Measurements from ENCODE around the gene SORL1.

Gene SORL1

DNA sequence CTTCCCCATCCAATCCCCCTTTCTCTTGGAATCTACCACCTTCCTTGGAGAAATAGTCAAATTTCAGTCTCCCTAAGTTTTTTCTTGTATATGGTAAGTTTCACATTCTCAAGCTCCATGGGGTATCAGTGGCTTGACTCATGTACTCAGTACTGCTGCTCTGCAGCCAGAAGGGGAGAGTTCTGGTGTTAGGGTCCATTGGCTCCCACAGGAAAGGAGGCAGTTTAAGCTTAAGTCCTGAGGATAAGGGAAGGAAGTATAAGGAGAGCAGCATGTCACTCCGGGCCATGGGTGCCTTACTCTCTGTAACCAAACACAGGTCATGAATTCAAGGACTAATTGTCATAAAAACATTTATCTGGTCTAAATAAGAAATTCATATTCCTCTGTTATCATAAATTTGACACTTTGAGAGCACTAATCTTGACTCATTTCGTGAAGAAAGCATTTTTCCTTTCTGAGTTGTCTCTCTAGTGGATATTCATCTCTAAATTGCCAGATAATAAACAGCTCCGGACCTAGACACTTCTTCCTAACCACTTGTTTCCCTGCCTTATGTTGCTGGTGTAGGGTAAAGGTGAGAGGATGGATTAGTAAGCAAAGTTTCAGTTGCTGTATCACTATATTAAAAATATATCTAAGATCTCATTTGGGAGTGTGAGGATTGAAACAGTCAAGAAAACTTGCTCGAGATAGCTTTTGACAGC lies 20.1 kb upstream of the SORL1 start:
- FAIRE-seq, result no peak

DNA sequence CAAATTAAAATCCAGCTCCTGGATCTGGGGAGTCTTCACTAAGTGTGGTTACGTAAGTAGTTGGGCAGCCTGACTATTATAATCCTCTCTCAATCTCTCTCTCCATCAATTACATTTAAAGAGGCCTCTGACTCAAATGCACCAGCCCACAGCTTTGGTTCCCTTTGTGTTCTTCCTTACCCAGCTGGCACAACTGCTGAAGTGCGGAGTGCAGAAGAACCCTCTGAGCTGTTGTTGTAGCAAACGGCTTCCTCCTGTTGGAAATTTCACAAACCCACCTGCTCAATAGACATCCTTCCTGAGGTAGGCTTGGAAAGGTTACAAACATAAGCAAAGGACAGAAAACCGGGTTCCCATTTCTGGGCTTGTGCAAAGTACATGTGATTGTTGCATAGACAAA lies 17.0 kb upstream of the SORL1 start:
- FAIRE-seq, result no peak

DNA sequence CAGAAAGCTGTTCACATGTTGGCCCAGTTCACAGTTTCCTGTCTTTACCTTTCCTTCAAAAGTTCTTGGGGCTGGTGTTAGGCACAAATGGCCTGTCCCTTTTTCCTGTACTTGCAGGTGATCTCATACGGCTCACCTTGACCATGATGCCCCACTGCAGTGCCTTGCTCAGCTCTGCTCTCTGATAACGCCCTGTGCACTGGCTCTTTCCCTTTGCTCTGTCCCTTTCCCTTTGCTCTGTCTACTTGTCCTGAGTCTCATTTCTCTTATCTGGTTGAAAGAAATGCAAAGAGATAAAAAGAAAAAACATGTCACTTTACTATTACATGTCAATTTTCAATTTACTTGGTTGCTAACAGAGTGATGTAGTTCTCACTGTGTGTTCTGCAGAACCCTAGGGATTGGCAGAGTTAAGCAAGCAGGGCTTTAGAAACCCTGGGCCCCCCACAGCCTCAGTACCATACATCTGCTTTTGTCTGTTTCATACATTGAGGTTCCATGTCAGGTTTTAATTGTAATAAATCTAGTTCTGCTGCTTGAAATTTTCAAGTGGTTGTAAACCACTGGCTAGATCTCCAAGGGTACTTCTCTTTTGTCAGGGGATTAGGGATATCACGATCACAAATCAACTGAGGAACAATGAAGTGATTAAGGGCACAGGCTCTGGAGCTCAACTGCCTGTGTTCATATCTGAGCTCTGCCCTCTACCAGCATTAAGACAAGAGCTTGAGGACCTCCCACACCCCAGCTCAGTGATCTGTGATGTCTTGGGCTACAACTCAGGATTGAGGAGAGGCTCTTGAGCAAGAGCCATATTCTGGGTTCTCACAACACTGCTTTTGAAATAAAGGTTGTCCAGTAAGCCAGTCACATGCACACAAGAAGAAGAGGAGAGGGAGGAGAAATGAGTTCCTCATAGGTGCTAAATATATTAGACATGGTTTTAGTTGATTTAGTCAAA lies 16.3 kb upstream of the SORL1 start:
- no peak for FAIRE-seq

DNA sequence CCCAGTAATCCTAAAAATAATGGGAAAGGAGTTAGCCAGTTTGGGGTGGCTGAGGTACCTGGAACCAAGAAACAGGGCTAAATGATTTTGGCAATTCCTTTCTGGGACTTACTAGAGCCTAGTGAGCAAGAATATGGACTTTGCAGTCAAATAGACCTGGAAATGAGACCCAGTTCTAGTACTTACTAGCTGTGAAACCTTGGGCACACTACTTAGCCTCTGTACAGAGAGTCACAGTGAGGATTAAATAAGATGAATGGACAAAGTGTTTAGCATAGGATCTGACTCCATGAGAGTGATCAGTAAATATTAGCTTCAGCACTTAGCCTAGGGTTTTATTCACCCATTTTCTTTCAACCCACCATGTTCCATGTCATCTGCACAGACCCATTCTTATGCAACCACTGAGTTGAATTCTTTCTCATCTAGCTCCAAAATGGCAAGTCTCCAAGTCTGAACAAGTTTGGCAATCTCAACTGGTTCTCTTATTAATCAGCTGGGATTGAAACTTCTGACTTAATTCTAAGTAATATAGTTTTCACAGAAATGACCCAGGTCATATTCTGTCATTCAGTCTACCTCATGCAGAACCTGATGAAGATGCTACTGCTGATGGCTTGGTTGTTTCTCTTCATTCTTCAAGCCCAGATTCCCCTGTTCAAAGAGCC lies 15.0 kb upstream of the SORL1 start:
- no peak for FAIRE-seq

DNA sequence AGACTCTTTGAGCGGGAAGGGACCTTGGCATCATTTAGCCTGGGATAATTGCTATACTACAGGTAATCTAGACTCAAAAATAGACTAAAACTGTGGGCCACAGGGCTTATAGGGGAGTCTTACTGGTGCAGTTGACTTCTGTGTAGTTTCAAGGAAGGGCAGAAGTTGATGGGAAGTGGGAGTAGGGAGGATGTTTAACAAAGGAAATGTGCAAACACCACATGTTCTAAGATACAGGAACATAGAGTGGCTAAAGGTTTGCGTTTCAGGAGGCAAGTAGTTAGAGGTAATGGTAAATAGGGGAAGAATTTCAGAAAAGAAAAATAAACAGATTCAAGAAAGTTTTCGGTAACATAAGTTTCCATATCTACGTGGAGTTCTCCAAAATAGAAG lies 14.4 kb upstream of the SORL1 start:
- FAIRE-seq, result no peak

DNA sequence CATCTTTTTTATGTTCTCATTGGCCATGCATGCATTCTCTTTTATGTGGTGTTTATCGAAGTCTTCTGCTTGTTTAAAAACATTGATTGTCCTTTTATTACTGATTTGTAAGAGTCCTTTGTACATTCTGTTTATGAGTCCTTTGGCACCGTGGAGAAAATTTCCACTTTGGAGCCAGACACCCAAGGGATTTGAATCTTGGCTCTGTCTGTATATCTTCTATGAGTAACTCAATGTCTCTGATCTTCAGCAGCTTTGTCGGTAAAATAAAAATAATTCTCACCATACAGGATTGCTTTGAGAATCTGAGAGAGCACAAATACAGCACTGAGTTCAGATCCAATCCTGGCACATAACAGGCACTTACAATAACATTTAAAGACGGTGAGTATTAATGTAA lies 12.8 kb upstream of the SORL1 start:
- FAIRE-seq, result peak; percentile 26

DNA sequence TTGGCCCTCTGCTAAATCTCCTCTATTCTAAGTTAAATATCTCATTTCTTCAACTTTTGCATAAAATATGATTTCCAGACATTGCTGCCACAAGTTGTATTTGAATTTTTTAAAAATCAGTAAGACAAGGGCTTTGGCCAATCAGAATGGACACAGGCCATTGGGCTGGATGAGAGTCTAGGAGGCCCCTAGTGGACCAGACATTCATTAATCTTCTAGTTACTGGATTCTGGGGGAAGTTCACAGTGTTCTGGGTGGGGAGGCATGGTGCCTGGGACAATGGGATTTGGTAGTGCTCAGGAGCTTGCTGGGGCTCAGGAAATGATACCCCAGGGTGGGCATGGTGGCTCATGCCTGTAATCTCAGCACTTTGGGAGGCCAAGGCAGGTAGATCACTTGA lies 12.4 kb upstream of the SORL1 start:
- FAIRE-seq, result no peak

DNA sequence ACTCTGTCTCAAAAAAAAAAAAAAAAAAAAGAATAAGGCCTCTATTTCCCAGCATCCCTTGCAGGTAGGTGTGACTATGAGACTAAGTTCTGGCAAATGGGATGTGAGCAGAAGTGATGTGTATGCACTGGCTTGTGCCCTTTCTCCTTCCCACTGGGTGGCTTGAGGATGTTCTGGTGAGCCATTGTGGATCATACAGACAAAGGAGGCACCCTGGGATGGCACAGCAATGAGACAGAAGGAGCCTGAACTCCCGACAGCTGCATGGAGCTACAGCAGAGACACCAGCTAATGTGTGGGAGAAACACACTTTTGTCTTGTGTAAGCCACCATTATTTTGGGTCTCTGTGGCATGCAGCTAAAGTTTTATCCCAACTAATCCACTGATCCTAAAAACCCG lies 10.6 kb upstream of the SORL1 start:
- FAIRE-seq, result no peak

DNA sequence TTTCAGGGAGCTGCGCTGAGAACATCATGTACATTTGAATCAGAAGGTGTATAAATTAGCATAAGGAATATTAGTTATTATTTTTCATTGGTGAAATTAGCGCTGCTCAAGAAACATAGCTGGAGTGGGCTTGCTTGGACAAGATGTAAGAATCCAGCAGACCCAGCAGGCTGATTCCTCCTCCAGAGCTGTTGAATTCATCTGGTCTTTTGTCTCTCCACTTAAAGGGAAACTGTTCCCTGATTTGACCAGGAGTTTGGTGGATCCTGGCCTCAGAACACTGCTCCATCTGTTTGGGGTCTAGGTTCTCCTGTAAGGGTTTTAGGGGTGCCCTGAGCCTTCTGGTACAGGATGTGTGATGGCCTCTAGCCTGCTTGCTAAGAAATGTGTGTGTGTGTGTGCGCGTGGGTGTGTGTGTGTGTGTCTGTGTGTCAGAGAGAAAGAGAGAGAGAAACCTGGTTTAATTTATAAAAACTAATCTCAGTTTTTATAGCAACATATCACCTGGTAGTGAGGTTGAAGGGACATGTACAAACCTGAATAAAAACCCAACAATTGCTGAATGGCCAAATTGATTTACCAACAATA lies 8.3 kb upstream of the SORL1 start:
- FAIRE-seq, result no peak

DNA sequence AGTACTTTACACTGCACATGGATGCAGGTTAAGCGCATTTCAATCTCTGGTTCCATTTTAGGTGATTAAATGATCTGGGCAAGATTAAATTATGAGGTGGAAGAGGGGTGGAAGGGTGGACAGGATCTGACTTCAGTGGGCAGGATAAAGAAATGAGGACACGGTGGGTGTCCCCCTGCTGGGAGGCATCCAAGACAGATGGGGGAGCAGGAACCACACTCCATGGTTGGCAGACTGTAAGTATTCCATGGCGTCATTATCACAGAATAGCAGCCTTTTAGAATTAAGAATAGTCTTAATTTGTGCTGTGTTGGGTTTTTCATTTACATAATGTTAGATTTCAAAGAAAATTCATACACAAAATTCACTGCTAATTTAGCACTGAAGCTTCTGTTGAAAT lies 7.6 kb upstream of the SORL1 start:
- FAIRE-seq, result no peak

DNA sequence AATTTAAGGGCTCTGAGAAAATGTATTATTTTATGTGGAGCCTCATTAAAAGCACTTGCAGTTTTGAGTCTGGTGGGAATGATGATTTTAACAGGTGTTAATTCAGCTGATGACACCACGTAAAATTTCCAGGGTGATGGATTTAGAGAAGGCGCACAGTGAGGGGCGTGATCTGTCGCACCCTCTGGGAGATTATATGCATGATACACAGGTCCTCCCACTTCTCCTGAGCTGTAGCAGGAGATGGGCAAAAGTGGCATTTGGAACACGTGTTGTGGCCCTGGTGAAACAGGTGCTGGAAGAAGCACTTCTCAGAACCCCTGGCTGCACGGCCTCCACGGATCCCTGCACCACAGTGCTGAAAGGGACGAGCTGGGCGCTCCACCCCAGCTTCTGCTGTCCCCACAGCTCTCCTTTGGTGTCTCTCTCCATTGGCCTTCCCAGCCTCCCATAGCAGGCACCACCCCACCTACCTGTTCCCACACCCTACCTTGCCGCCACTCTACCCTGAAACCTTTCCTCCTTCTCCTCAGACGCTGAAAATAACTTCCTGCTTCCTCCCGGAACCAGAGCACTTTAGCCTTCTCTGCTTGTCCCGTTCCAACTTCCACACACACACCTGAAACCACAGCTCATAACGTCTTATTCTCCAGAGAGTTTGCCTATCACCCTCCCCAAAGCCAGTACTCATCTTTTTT lies 6.9 kb upstream of the SORL1 start:
- no peak for FAIRE-seq

DNA sequence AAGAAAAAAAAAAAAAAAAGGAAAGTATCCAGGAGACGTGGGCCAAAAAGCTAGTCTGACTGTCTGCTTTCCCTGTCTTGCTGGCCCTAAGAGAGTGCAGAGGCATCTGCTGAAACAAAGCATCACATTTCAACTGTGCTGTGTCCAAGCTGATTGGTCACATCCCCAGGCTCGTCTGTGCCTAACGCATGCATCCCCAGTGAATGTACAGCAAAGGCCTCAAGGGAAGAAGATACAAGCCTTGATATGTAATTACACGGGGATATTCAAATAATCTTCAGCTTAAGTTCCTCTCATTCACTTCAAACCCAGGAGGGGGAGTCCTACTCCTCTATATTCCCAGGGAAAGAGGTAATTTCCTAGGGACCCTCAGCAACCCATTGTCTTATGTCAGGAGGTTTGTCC lies 5.4 kb upstream of the SORL1 start:
- FAIRE-seq, result no peak

DNA sequence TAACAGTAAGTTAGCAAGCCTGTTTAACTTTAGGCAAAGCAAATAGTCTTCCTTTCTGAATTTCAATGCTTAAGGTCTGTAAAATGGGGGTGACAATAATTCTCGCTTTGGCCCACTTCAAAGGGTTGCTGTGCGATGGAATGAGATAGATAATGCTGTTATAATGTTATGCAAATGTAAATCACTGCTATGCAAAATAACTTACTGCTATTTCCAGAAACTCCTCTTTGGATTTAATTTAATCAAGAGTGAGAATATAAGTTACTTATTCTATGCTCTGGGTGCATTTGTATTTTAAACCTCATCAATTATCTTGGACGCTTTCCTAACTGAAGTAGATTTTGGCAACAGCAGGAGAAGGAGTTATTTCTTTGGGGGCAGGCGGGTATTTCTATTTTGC lies 4.1 kb upstream of the SORL1 start:
- no peak for FAIRE-seq

DNA sequence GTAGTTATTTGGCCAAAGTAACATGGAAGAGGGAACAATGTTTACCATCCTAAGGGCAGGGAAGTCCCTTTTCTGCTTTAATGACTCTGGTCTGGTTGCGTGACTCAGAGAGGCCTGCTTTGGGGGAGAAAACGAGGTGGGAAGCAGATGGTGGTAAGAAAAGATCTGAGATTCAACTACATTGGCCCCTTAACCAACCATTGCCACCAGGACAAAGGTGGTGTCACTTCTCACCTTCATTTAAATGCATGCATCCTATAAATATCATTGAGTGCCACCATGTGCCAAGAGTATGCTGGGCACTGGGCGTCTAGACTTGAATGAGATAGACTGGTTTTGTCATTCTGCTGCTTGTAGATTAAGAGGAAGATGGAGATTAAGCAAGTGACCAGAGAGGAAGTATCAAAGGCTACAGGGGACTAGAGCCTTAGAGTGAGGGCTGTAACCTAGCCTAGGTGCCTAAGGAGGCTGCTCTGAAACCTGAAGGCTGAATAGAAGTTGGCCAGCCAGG lies 3.6 kb upstream of the SORL1 start:
- no peak for FAIRE-seq

DNA sequence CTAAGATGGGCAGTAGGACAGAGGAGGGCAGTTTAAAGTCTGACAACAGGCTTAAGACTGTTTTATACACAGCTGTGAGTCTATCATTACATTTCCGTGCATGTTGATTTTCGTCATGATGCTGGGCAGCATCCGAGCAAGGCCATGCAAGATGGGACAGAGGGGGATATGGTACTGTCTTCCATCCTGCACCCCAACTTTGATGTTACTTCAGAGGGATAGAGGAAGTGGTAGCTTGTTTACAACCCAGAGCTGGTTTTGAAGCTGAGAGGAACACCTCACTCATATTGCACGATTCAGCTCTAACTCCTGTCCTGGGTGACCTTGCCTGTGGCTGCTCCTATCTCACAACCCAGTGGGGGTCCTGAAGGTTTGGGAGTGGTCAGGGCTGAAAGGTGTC lies 3.0 kb upstream of the SORL1 start:
- no peak for FAIRE-seq

DNA sequence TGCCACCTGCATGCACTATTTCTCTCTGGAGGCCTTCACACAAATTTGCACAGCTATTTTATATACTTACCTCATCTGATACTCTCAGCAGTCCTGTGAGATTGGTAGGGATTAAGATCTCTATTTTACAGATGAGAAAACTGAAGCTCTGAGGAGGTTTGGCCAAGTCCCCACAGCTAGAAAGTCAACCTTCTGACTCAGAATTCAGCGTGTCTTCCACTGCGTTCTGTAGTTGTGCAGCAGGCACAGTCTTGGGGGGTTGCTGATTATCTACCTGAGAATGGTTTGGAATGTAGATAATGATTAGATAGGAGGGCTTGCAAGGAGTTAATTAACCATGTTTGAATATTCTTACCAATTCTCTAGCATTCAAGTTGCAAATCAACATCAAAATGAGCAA lies 2.5 kb upstream of the SORL1 start:
- FAIRE-seq, result no peak

DNA sequence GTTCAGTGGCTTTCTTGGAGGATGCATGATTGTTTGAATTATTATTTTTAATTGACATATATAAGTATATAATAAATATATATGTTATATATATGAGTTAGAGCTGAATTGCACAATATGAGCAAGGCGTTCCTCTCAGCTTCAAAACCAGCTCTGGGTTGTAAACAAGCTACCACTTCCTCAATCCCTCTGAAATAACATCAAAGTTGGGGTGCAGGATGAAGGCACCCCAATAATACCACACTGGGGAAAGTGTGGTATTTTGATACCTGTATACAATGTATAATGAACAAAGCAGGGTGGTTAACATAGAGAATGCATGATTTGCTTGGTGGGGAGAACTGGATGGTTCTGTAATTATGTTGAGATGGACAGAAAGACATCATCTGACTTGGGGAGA lies 1.7 kb upstream of the SORL1 start:
- FAIRE-seq, result no peak

DNA sequence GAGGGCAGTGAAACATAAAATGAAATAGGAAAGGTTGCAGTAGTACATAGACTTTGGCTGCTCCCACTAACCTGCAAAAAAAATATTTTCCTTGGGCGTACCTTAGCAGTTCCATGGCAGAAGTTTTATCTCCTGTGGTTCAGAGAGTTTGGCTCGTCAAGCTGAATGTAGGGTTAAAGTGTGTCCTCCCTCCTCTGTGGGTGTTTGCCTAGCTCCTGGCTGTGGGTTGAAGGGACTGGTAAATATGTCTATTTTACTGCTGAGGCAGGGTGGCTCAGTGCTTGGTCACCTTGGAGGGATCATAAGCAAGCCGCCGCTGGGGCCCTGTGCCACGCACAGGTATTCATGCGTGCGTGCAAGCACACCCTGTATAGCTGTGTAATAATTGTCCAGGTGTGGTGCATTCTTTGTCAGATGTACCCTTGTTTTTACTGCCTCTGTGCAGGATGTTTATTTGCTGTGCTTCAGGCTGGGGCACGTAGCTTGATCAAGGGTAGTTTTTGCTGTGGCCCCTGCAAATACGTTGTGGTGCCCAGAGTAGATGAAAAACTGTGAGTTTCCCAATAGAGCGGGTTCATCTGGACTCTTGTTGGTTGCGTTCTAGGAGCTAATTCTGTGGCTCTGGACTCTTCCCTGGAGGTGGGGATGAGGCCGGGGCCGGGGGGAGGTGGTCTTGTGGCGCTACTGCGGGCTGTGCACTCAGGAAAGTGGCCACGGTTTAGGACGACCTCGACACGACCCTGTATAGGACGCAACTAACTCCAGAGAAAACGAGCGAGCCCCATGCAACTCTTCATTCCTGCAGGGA lies 732 bp upstream of the SORL1 start:
- no peak for FAIRE-seq

DNA sequence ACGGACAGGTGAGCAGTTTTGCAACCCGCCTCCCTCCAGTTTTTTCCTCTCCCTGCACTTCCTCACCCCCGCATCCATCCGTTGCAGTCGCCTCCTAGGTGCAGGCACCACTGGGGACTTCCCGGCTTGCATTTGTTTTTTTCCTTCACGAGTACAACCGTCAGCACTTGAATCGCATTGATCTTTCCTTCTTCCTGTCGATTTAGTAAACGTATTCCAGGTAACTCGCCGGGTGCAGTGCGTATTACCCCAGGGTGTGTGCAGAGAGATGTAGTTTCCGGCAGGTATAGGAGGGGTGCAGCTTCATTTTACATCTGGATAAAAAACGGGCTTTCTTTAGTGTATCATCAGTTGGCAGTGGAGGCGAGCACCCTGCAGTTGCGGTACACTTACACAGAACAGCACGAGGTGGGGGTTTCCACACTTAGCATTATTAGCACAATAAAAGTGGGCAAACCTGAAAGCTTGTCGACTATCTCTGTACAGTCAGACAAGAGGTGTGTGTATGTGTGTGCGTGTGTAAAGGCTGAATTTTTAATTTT lies 566 bp downstream of the SORL1 start, which contains the start of gene SORL1-AS1:
SORL1-AS1 (minus strand) TSS at position 359 of the 542 bp plus-strand sequence.
- no peak for FAIRE-seq

DNA sequence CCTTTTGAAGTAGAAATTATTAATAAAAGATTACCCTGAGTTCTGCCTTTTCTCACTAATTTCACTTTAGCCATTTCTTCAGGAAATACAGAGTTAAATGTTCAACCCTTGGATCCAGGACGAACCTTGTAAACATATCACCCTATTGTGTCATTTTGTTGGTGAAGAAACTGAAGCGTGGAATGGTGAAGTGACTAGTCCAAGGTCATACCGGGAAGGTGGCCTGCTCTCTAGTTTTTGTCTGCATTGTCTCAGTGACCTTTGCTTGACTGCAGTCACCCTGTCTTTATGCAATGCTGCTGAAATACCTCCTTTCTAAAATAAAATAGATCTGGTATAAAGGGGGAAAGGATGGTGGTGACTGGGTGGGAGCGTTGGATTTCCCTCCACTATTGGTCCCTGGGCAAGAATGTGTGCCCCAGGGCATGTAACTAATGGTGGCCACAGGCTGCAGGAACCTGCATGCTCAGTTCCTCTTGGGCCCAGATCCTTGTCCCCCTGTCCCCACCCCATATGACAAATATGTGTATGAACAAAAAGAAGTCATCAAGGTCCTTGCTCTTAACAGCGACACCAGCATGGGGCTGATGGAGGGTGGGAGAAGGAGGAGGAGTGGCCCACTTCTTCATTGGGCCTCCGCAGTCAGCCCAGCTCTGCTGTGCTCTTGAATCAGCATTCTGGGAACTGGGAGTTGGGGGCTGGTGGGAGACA lies 1.6 kb downstream of the SORL1 start:
- FAIRE-seq, result no peak
